ENCODE measurements around the gene PAXIP1.

DNA sequence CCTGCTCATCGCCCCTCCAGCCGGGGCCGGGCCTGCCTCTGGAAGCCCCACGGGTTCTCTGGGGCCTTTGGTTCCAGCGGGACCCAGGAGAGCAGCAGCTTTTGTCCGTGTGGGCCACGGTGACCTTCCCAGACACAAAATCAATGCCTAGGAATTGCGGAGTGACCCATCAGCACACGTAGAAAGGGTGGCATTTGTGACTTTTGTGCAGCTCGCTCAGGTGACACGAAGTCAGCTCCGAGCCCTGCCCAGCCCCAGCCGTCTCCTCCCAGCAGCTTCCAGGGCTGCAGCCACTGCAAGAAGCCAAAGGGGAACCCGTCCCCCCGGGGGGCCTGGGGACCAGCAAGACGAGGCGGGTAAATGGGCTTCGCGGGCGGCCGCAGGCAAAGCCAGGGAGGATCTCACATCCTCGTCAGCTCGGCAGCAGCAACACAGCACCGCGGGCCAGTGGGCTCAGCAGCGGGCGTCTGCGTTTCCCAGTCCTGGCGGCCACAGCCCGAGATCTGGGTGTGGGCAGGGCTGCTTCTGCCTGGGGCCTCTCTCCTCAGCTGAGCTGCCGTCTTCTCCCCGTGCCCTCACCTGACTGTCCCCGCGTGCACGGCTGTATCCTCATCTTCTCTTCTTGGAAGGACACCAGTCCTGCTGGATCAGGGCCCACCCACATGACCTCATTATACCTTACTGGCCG is 88.5 kb downstream of the PAXIP1 start:
- TF ChIP-seq, protein P1, sequence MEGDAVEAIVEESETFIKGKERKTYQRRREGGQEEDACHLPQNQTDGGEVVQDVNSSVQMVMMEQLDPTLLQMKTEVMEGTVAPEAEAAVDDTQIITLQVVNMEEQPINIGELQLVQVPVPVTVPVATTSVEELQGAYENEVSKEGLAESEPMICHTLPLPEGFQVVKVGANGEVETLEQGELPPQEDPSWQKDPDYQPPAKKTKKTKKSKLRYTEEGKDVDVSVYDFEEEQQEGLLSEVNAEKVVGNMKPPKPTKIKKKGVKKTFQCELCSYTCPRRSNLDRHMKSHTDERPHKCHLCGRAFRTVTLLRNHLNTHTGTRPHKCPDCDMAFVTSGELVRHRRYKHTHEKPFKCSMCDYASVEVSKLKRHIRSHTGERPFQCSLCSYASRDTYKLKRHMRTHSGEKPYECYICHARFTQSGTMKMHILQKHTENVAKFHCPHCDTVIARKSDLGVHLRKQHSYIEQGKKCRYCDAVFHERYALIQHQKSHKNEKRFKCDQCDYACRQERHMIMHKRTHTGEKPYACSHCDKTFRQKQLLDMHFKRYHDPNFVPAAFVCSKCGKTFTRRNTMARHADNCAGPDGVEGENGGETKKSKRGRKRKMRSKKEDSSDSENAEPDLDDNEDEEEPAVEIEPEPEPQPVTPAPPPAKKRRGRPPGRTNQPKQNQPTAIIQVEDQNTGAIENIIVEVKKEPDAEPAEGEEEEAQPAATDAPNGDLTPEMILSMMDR (conservative IDR thresholded peaks at IDR 0.05) = no peak
- TF ChIP-seq ZFX (IDR thresholded peaks at IDR 0.05) = no peak
